ENCODE data around the gene TMTC4. TPM values are rescaled to one million over a fixed set of nuclear protein-coding genes. Genes with fewer than 3 reads are reported as not detected.

Gene TMTC4
- total RNA-seq, 1 donor = 8.7 TPM

DNA sequence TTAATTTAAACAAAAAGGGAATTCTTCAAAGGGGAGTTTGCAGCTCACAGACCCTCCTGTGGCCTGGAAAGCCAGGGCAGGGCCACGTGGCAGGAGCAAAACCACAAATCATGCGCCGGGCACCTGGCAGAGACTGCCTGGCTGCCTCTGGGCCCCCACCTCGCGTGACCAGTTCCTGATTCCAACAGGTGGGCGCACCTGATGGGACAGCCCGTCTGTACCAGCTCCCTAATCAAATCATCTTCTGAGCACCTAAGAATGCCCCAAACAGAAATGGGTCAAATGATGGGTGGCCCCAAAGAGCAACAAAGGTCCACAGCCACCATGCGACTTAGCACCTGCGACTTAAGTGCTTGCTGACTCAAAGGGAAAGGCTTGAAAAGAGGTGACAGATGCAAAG, 9.2 kb downstream of the TMTC4 start:
- Histone ChIP-seq H3K4me2 (ENCODE audit: insufficient read depth, low read length) (no peak overlapping the region), H3K79me2 (ENCODE audit: insufficient read depth, low read length) (no peaks in the 10 kb centered on the region), H3K36me3 (ENCODE audit: insufficient read depth, low read length) (peaks cover 13% of the 10 kb centered on the region), H3K9me3 (ENCODE audit: low read depth, low read length) (no peaks in the 10 kb centered on the region), H3K27ac (ENCODE audit: low read depth, low read length) (no peak overlapping the region), H2AFZ (ENCODE audit: low read length) (no peak overlapping the region), H4K20me1 (ENCODE audit: insufficient read depth, low read length) (no peaks in the 10 kb centered on the region), H3K27me3 (ENCODE audit: insufficient read depth, low read length) (no peaks in the 10 kb centered on the region), H3K4me3 (ENCODE audit: insufficient read depth, low read length) (no peak overlapping the region), H3K4me1 (ENCODE audit: insufficient read depth, low read length) (no peaks in the 10 kb centered on the region)
- no peak for DNase-seq (ENCODE audit: insufficient read length, low spot score, missing footprints)
- TF ChIP-seq, protein P1, sequence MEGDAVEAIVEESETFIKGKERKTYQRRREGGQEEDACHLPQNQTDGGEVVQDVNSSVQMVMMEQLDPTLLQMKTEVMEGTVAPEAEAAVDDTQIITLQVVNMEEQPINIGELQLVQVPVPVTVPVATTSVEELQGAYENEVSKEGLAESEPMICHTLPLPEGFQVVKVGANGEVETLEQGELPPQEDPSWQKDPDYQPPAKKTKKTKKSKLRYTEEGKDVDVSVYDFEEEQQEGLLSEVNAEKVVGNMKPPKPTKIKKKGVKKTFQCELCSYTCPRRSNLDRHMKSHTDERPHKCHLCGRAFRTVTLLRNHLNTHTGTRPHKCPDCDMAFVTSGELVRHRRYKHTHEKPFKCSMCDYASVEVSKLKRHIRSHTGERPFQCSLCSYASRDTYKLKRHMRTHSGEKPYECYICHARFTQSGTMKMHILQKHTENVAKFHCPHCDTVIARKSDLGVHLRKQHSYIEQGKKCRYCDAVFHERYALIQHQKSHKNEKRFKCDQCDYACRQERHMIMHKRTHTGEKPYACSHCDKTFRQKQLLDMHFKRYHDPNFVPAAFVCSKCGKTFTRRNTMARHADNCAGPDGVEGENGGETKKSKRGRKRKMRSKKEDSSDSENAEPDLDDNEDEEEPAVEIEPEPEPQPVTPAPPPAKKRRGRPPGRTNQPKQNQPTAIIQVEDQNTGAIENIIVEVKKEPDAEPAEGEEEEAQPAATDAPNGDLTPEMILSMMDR (IDR thresholded peaks at IDR 0.05; ENCODE audit: extremely low read depth, low read depth, low read length) = no peak

DNA sequence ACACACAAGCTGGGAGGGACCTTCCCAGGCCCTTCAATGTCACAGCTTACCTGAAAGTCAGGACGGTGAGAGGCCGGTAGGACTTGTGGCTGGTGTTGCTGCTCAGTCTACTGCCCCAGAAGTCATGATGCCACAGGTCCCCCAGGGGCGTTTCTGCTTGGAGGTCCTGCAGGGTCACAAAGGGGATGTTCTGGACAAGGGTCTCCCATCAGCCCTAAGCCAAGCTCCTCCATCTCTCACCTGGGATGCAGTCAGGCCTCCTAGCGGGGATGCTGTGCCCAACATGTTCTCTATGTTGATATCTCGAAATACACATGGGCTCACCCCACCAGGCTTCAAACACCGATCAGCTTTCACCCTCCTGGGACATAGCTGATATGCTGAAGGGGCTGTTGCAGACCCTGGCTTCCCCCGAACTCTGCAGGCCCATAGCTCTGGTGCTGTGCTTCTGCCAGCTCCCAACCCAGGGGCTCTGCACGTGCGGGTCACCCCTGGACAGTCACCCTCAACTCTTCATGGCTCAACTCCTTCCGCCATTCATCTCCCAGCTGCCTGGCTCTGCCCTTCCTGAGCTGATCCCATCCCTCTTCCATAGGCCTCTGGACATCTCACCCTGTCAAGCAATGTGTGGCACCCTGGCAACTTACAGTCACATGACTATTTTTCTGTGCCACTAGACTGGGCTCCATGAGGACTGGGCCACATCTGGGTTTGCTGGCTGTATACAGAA, 10.3 kb downstream of the TMTC4 start:
- Histone ChIP-seq H3K27me3 (ENCODE audit: insufficient read depth, low read length) (no peaks in the 10 kb centered on the region), H3K4me2 (ENCODE audit: insufficient read depth, low read length) (no peak overlapping the region), H2AFZ (ENCODE audit: low read length) (no peak overlapping the region), H3K36me3 (ENCODE audit: insufficient read depth, low read length) (peaks cover 13% of the 10 kb centered on the region), H3K4me1 (ENCODE audit: insufficient read depth, low read length) (no peaks in the 10 kb centered on the region), H3K9me3 (ENCODE audit: low read depth, low read length) (no peaks in the 10 kb centered on the region), H4K20me1 (ENCODE audit: insufficient read depth, low read length) (no peaks in the 10 kb centered on the region), H3K79me2 (ENCODE audit: insufficient read depth, low read length) (no peaks in the 10 kb centered on the region), H3K4me3 (ENCODE audit: insufficient read depth, low read length) (no peak overlapping the region), H3K27ac (ENCODE audit: low read depth, low read length) (no peak overlapping the region)
- TF ChIP-seq, protein P1 (IDR thresholded peaks at IDR 0.05; ENCODE audit: extremely low read depth, low read depth, low read length) = no peak
- DNase-seq (ENCODE audit: insufficient read length, low spot score, missing footprints) = no peak

DNA sequence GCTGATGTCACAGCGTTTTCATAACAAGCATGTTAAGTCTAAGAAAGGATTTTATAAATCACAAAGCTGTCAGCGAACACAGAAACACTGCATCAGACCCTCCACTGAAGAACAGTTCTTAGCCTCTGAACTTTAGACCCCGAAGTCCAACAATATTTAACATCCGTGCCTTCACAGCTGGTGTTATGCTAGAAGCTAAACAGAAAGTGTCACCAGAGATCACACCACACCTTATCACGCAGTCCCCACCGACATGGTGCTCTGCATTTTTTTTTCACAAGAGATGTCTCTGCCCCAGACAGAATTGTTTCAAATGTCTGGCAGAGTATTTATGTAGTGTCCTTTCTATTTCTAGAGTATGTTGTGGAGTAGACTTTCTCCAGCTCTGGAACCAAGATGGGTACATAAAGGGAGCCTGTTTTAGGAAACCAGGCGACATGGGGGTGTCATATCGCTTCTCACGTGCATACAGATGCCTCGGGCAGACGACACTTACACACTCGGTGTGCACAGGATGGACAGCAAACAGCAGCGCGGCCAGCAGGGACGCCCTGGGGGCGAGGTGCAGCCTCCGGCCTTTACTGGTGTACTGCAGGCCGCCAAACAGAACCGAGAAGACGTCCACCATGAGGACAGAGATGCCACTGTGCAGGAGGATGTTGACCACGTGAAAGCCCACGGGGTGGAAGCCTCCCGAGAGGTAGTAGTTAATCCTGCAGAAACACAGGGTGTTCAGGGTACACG, 12.0 kb downstream of the TMTC4 start:
- TF ChIP-seq, protein P1 (IDR thresholded peaks at IDR 0.05; ENCODE audit: extremely low read depth, low read depth, low read length) = no peak
- Histone ChIP-seq H3K27ac (ENCODE audit: low read depth, low read length) (no peak overlapping the region), H3K27me3 (ENCODE audit: insufficient read depth, low read length) (no peaks in the 10 kb centered on the region), H3K79me2 (ENCODE audit: insufficient read depth, low read length) (no peaks in the 10 kb centered on the region), H3K4me1 (ENCODE audit: insufficient read depth, low read length) (no peaks in the 10 kb centered on the region), H3K4me3 (ENCODE audit: insufficient read depth, low read length) (no peak overlapping the region), H3K9me3 (ENCODE audit: low read depth, low read length) (no peaks in the 10 kb centered on the region), H3K4me2 (ENCODE audit: insufficient read depth, low read length) (no peak overlapping the region), H2AFZ (ENCODE audit: low read length) (no peak overlapping the region), H4K20me1 (ENCODE audit: insufficient read depth, low read length) (no peaks in the 10 kb centered on the region), H3K36me3 (ENCODE audit: insufficient read depth, low read length) (peaks cover 11% of the 10 kb centered on the region)
- DNase-seq (ENCODE audit: insufficient read length, low spot score, missing footprints) = no peak

DNA sequence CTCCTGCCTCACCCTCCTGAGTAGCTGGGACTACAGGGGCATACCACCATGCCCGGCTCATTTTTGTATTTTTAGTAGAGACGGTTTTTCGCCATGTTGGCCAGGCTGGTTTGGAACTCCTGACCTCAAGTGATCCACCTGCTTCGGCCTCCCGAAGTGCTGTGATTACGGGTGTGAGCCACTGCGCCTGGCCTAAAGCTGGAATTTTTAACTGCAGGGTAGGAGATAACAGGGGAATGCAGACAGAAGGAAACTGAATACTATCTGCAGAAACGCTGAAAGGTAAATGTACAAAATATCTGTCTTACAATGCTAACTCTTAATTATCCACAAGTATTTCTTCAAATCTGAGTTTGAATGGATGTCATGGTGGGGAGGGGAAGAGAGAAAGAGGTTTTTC, 13.8 kb downstream of the TMTC4 start:
- H3K4me2 ChIP-seq (ENCODE audit: insufficient read depth, low read length) = no peak overlapping the region
- H3K4me3 ChIP-seq (ENCODE audit: insufficient read depth, low read length) = no peak overlapping the region
- DNase-seq (ENCODE audit: insufficient read length, low spot score, missing footprints) = no peak
- H3K79me2 ChIP-seq (ENCODE audit: insufficient read depth, low read length) = no peaks in the 10 kb centered on the region
- TF ChIP-seq, protein P1 (IDR thresholded peaks at IDR 0.05; ENCODE audit: extremely low read depth, low read depth, low read length) = no peak
- H3K9me3 ChIP-seq (ENCODE audit: low read depth, low read length) = no peaks in the 10 kb centered on the region
- no peaks in the 10 kb centered on the region for H4K20me1 ChIP-seq (ENCODE audit: insufficient read depth, low read length)
- no peak overlapping the region for H3K27ac ChIP-seq (ENCODE audit: low read depth, low read length)
- H2AFZ ChIP-seq (ENCODE audit: low read length) = no peak overlapping the region
- H3K4me1 ChIP-seq (ENCODE audit: insufficient read depth, low read length) = no peaks in the 10 kb centered on the region
- H3K36me3 ChIP-seq (ENCODE audit: insufficient read depth, low read length) = peaks cover 10% of the 10 kb centered on the region
- H3K27me3 ChIP-seq (ENCODE audit: insufficient read depth, low read length) = no peaks in the 10 kb centered on the region

Data from osteoblast (primary cell).